Measurements from ENCODE around the gene ANKRD34A. TPM values are rescaled to one million over a fixed set of nuclear protein-coding genes. Genes with fewer than 3 reads are reported as not detected.

Gene ANKRD34A
- total and polyA plus RNA-seq, 2 of the 13 experiments (the other 11 are each of a cell fraction or from before 2014, with no cell fraction given), result 0.05 to 0.07 TPM

GRCh38 chr1:145983960-145984830 lies 19.8 kb upstream of the ANKRD34A start (continued):
- TF ChIP-seq ZHX1 (CRISPR knock-in tag; IDR thresholded peaks at IDR 0.05; ENCODE audit: low read depth), result no peak
- TF ChIP-seq ZNF138 (CRISPR knock-in tag; IDR thresholded peaks at IDR 0.05; ENCODE audit: low read depth), result no peak
- TF ChIP-seq NR2F1 (CRISPR knock-in tag; IDR thresholded peaks at IDR 0.05), result no peak
- no peak for TF ChIP-seq HMG20B (CRISPR knock-in tag; conservative IDR thresholded peaks at IDR 0.05)
- TF ChIP-seq ZNF672 (CRISPR knock-in tag; IDR thresholded peaks at IDR 0.05), result no peak
- no peak for TF ChIP-seq NR0B2 (CRISPR knock-in tag; IDR thresholded peaks at IDR 0.05)

GRCh38 chr1:145983206-145983675 lies 18.9 kb upstream of the ANKRD34A start:
- Histone ChIP-seq H3K4me2 (ENCODE audit: low read depth, low read length) (no peak overlapping the region), H3K4me3 (replicated peaks in 1 of 3; ENCODE audit: insufficient read depth in 1 of 3, low read depth in 2 of 3, low read length in 3 of 3) (no peak overlapping the region), H3K4me1 (ENCODE audit: insufficient read depth, low read length) (peaks cover 93% of the 10 kb centered on the region), H3K9ac (ENCODE audit: insufficient read depth, low read depth, low read length) (no peak overlapping the region), H4K20me1 (ENCODE audit: insufficient read depth, low read length) (no peaks in the 10 kb centered on the region), H3K27ac (ENCODE audit: extremely low read length, insufficient read depth, low read length) (no peak overlapping the region), H2AFZ (ENCODE audit: low read length) (no peak overlapping the region), H3K9me3 (ENCODE audit: low read length) (no peaks in the 10 kb centered on the region), H3K36me3 (replicated peaks in 1 of 2; ENCODE audit: control insufficient read depth in 1 of 2, insufficient read depth in 2 of 2, low read length in 2 of 2) (no peaks in the 10 kb centered on the region), H3K79me2 (ENCODE audit: insufficient read depth, low read length) (no peaks in the 10 kb centered on the region), H3K27me3 (ENCODE audit: control insufficient read depth in 1 of 2, insufficient read depth in 2 of 2, low read length in 2 of 2) (no peaks in the 10 kb centered on the region)
- intact Hi-C loops (cut with micrococcal nuclease; ENCODE audit: unreplicated experiment) (no loop called here), in situ Hi-C loops (cut with HindIII; ENCODE audit: extremely low pct_ligation_motif_present, low pct_unique_long_range_greater_than_20kb) (no loop called here)
- BruUV-seq (replicated peaks), result no TSS peak
- ChIA-PET POLR2A (interaction anchor here (1.3 kb wide), 1 partner anchor 69 kb away, joined by 4 read pairs; no protein-coding TSS in a partner anchor), CTCF (ENCODE audit: low intra/inter-chr PET ratio, low total read pairs) (no interaction called here)
- FAIRE-seq (no peak), ATAC-seq (no peak), DNase-seq (ENCODE audit: low spot score) (no peak)
- WGBS (ENCODE audit: low lambda C conversion rate), result 9% methylated on average over 1 of the region's 1 CpG
- no peak for TF ChIP-seq ZBTB14 (CRISPR knock-in tag; IDR thresholded peaks at IDR 0.05)
- no peak for TF ChIP-seq ZNF841 (CRISPR knock-in tag; IDR thresholded peaks at IDR 0.05; ENCODE audit: borderline replicate concordance)
- no peak for TF ChIP-seq KLF15 (CRISPR knock-in tag; IDR thresholded peaks at IDR 0.05; ENCODE audit: borderline replicate concordance)
- TF ChIP-seq CSRNP1 (CRISPR knock-in tag; IDR thresholded peaks at IDR 0.05), result no peak
- no peak for TF ChIP-seq ZSCAN30 (CRISPR knock-in tag; IDR thresholded peaks at IDR 0.05)
- no peak for TF ChIP-seq YEATS2 (CRISPR knock-in tag; IDR thresholded peaks at IDR 0.05; ENCODE audit: borderline replicate concordance)
- TF ChIP-seq ZNF44 (CRISPR knock-in tag; IDR thresholded peaks at IDR 0.05), result no peak
- no peak for TF ChIP-seq ZNF691 (CRISPR knock-in tag; IDR thresholded peaks at IDR 0.05; ENCODE audit: borderline replicate concordance, low read depth)
